Measurements from ENCODE around the gene SPNS1. TPM values are rescaled to one million over a fixed set of nuclear protein-coding genes. Genes with fewer than 3 reads are reported as not detected.

The SPNS1 gene
- polyA plus RNA-seq, 2 of the 4 experiments (the other 2 are of a cell fraction) = 27.0 to 35.1 TPM

DNA sequence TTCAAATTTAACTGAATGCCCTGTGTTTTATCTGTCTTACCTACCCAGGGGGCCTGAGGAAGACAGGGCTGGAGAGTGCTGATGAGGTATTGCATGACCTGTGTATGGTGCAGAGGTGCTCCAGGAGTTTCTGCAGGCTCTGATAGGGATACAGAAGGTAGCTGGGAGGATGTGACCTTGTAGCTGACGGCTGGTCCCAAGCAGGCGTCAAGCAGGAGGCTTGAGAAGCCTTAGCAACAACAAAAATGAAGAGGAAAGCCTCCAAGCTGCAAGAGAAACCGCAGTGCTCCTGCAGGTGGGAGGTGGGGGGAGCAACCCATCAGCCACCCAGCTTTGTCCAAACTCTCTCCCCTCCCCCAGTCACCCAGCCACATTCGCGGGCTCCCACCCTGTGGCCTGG is 50.6 kb downstream of the SPNS1 start:
- CTCF ChIA-PET = interaction anchor here (1.3 kb wide), 1 partner anchor 52 kb away, joined by 3 read pairs; no protein-coding TSS in a partner anchor

GRCh38 chr16:29025735-29026134 is 51.2 kb downstream of the SPNS1 start:
- Histone ChIP-seq H3K9me3 (no peaks in the 10 kb centered on the region), H3K4me1 (peaks cover 22% of the 10 kb centered on the region), H3K4me3 (no peak overlapping the region), H3K27ac (no peak overlapping the region), H3K4me2 (no peak overlapping the region)
- ChIA-PET POLR2A (no interaction called here), CTCF (interaction anchor here (1.3 kb wide), 1 partner anchor 52 kb away, joined by 3 read pairs; no protein-coding TSS in a partner anchor)
- no peak for TF ChIP-seq EP300 (IDR thresholded peaks at IDR 0.05)
- TF ChIP-seq FOSL2 (IDR thresholded peaks at IDR 0.05) = no peak
- TF ChIP-seq FOSL2 (CRISPR knock-in tag; IDR thresholded peaks at IDR 0.05) = no peak
- TF ChIP-seq, protein P1, sequence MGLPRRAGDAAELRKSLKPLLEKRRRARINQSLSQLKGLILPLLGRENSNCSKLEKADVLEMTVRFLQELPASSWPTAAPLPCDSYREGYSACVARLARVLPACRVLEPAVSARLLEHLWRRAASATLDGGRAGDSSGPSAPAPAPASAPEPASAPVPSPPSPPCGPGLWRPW (IDR thresholded peaks at IDR 0.05) = no peak
- no peak for TF ChIP-seq HEYL (CRISPR knock-in tag; IDR thresholded peaks at IDR 0.05)
- TF ChIP-seq RFX5 (IDR thresholded peaks at IDR 0.05) = no peak
- TF ChIP-seq RCOR1 (IDR thresholded peaks at IDR 0.05; ENCODE audit: low read depth, low read length) = no peak
- no peak for FAIRE-seq
- DNase-seq (ENCODE audit: low read depth in 1 of 2, low spot score in 1 of 2) = no peak
- ATAC-seq = no peak
- 63% methylated on average over 4 of the region's 4 CpGs for WGBS (ENCODE audit: missing lambda C conversion rate)

More for the DNA sequence above, 50.6 kb downstream of the SPNS1 start:
- ATAC-seq (no peak), FAIRE-seq (no peak), DNase-seq (ENCODE audit: low read depth in 1 of 2, low spot score in 1 of 2) (no peak)
- 82% methylated on average over 5 of the region's 5 CpGs for WGBS (ENCODE audit: missing lambda C conversion rate)
- peaks cover 22% of the 10 kb centered on the region for H3K4me1 ChIP-seq
- TF ChIP-seq JUNB (IDR thresholded peaks at IDR 0.05) (no peak), TP53 (CRISPR knock-in tag; IDR thresholded peaks at IDR 0.05) (no peak), BHLHE40 (IDR thresholded peaks at IDR 0.05; ENCODE audit: low read depth, low read length) (no peak), HOXB13 (CRISPR knock-in tag; IDR thresholded peaks at IDR 0.05; ENCODE audit: low read depth) (no peak), EHF (CRISPR knock-in tag; IDR thresholded peaks at IDR 0.05) (no peak), FOSL2 (IDR thresholded peaks at IDR 0.05) (no peak), FOSL2 (CRISPR knock-in tag; IDR thresholded peaks at IDR 0.05) (no peak), NPAS2 (CRISPR knock-in tag; IDR thresholded peaks at IDR 0.05; ENCODE audit: borderline replicate concordance) (no peak), CHD2 (IDR thresholded peaks at IDR 0.05; ENCODE audit: low read length, partially characterized antibody) (no peak), SMC3 (IDR thresholded peaks at IDR 0.05) (no peak), ATOH8 (CRISPR knock-in tag; IDR thresholded peaks at IDR 0.05; ENCODE audit: low read depth) (no peak)
- no peak overlapping the region for H3K27ac ChIP-seq
- no peaks in the 10 kb centered on the region for H3K9me3 ChIP-seq
- H3K4me2 ChIP-seq = no peak overlapping the region
- POLR2A ChIA-PET = no interaction called here
- H3K4me3 ChIP-seq = no peak overlapping the region

DNA sequence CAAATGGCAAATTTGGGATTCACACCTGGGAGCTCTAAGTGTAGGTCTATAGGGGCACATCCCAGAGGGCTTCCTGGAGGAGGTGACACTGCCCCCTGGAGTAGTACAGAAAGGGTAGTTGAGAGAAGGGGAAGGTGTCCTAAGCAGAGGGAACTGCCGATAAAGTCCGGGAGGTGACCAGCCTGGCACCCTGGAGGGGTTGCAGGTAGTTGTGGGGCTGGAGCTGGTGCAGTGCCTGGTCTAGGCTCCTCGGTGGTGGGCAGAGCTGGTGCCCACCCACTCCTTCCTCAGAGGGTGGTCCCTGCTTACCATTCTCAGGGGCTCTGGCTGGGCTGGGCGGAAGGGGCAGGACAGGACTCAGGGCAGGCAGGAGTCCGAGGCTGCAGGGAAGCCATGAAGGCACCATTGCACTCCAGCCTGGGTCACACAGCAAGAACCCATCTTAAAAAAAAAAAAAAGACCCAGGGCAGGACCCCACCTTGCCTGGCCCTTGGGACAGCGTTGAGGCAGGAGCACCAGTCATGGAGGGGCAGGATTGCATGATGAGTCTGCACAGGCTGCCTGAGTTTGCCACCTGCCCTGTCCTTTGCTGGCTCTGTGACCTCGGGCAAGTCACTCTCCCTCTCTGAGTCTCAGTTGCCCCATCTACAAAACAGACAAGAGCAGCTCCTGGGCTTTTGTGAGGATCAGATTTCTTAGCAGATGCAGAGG is 54.0 kb downstream of the SPNS1 start:
- peaks cover 15% of the 10 kb centered on the region for H3K4me1 ChIP-seq
- FAIRE-seq (no peak), ATAC-seq (peak in 1 of 2 experiments; percentile 27; a peak in 3 of 6 replicates), DNase-seq (ENCODE audit: low read depth in 1 of 2, low spot score in 1 of 2) (no peak)
- H3K27ac ChIP-seq = peak overlapping the region; percentile 64 to 76
- ChIA-PET POLR2A (no interaction called here), CTCF (interaction anchor here (1.7 kb wide), 1 partner anchor 55 kb away, joined by 6 read pairs; no protein-coding TSS in a partner anchor)
- no peaks in the 10 kb centered on the region for H3K9me3 ChIP-seq
- TF ChIP-seq MYC (IDR thresholded peaks at IDR 0.05; ENCODE audit: borderline replicate concordance, low read length) (no peak), ZFP36 (IDR thresholded peaks at IDR 0.05; ENCODE audit: borderline replicate concordance, partially characterized antibody) (peak; percentile 88)
- peak overlapping the region; percentile 48 for H3K4me2 ChIP-seq
- whole genome bisulfite sequencing (ENCODE audit: missing lambda C conversion rate) = 54% methylated on average over 4 of the region's 7 CpGs
- no peak overlapping the region for H3K4me3 ChIP-seq

All from A549 (cell line).